ENCODE data around the gene EIF5B.

DNA sequence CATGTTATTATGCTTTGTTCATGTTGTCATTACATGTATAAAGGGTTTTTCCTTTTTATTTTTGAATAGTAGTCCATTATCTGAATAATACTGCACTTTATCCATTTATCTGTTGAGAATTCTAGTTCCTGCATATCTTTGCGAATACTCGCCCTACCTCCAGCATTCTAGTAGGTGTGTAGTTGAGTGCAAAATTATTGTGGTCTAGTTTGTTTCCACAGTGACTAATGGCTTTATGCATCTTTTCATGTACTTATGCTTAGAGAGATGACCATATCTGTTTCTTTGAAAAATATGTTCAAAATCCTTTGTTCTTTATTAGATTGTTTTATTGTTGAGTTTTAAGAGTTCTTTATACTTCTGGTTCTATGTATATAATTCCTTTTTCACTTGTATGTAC lies 48.8 kb downstream of the EIF5B start:
- no peak for TF ChIP-seq EZH2 (IDR thresholded peaks at IDR 0.05; ENCODE audit: insufficient read depth, low read length)
- TF ChIP-seq, protein P1, sequence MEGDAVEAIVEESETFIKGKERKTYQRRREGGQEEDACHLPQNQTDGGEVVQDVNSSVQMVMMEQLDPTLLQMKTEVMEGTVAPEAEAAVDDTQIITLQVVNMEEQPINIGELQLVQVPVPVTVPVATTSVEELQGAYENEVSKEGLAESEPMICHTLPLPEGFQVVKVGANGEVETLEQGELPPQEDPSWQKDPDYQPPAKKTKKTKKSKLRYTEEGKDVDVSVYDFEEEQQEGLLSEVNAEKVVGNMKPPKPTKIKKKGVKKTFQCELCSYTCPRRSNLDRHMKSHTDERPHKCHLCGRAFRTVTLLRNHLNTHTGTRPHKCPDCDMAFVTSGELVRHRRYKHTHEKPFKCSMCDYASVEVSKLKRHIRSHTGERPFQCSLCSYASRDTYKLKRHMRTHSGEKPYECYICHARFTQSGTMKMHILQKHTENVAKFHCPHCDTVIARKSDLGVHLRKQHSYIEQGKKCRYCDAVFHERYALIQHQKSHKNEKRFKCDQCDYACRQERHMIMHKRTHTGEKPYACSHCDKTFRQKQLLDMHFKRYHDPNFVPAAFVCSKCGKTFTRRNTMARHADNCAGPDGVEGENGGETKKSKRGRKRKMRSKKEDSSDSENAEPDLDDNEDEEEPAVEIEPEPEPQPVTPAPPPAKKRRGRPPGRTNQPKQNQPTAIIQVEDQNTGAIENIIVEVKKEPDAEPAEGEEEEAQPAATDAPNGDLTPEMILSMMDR (IDR thresholded peaks at IDR 0.05; ENCODE audit: insufficient read depth, low read depth, low read length) = no peak

All from astrocyte (in vitro differentiated cells and primary cell).